ENCODE data around the gene F2RL3. TPM values are rescaled to one million over a fixed set of nuclear protein-coding genes. Genes with fewer than 3 reads are reported as not detected.
"Not testable (repeated sequence)": the region's sequence is repeated elsewhere in the genome, so short reads cannot be mapped to it uniquely, and the experiment has no call there.

The F2RL3 gene
- total RNA-seq, 1 donor from 2014 or later: not detected

GRCh38 chr19:16874250-16874977 is 14.4 kb upstream of the F2RL3 start:
- Mint-ChIP-seq H3K9me3 (no peaks in the 10 kb centered on the region), H3K4me1 (ENCODE audit: unreplicated experiment) (no peaks in the 10 kb centered on the region), H3K36me3 (peaks cover 20% of the 10 kb centered on the region), H3K27me3 (no peaks in the 10 kb centered on the region), H3K4me3 (no peak overlapping the region), H3K27ac (peak overlapping the region; percentile 51)
- no peak for DNase-seq (ENCODE audit: extremely low spot score, unreplicated experiment)
- TF ChIP-seq, protein P1, sequence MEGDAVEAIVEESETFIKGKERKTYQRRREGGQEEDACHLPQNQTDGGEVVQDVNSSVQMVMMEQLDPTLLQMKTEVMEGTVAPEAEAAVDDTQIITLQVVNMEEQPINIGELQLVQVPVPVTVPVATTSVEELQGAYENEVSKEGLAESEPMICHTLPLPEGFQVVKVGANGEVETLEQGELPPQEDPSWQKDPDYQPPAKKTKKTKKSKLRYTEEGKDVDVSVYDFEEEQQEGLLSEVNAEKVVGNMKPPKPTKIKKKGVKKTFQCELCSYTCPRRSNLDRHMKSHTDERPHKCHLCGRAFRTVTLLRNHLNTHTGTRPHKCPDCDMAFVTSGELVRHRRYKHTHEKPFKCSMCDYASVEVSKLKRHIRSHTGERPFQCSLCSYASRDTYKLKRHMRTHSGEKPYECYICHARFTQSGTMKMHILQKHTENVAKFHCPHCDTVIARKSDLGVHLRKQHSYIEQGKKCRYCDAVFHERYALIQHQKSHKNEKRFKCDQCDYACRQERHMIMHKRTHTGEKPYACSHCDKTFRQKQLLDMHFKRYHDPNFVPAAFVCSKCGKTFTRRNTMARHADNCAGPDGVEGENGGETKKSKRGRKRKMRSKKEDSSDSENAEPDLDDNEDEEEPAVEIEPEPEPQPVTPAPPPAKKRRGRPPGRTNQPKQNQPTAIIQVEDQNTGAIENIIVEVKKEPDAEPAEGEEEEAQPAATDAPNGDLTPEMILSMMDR (conservative IDR thresholded peaks at IDR 0.05): no peak

DNA sequence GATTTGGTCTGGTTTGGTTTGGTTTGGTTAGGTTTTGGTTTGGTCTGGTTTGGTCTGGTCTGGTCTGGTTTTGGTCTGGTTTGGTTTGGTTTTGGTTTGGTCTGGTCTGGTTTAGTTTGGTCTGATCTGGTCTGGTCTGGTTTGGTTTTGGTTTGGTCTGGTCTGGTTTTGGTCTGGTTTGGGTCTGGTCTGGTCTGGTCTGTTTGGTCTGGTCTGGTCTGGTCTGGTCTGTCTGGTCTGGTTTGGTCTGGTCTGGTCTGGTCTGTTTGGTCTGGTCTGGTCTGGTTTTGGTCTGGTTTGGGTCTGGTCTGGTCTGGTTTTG is 13.9 kb upstream of the F2RL3 start:
- H3K27me3 Mint-ChIP-seq; DNase-seq (ENCODE audit: extremely low spot score, unreplicated experiment); H3K4me1 Mint-ChIP-seq (ENCODE audit: unreplicated experiment); H3K9me3 Mint-ChIP-seq; H3K4me3 Mint-ChIP-seq: not testable (repeated sequence)
- Mint-ChIP-seq H3K36me3 (peaks cover 20% of the 10 kb centered on the region), H3K27ac (peak overlapping the region; percentile 51)

GRCh38 chr19:16875584-16876555 is 12.9 kb upstream of the F2RL3 start:
- no peaks in the 10 kb centered on the region for H3K4me1 Mint-ChIP-seq (ENCODE audit: unreplicated experiment)
- TF ChIP-seq, protein P1 (conservative IDR thresholded peaks at IDR 0.05): no peak
- no peak for DNase-seq (ENCODE audit: extremely low spot score, unreplicated experiment)
- H3K27ac Mint-ChIP-seq: no peak overlapping the region
- no peaks in the 10 kb centered on the region for H3K9me3 Mint-ChIP-seq
- H3K4me3 Mint-ChIP-seq: no peak overlapping the region
- peaks cover 27% of the 10 kb centered on the region for H3K36me3 Mint-ChIP-seq
- H3K27me3 Mint-ChIP-seq: no peaks in the 10 kb centered on the region

GRCh38 chr19:16876904-16877361 is 11.9 kb upstream of the F2RL3 start:
- Mint-ChIP-seq H3K27ac (no peak overlapping the region), H3K9me3 (peaks cover 2% of the 10 kb centered on the region), H3K36me3 (peaks cover 23% of the 10 kb centered on the region), H3K4me3 (no peak overlapping the region), H3K4me1 (ENCODE audit: unreplicated experiment) (no peaks in the 10 kb centered on the region), H3K27me3 (no peaks in the 10 kb centered on the region)
- TF ChIP-seq, protein P1 (conservative IDR thresholded peaks at IDR 0.05): no peak
- no peak for DNase-seq (ENCODE audit: extremely low spot score, unreplicated experiment)

DNA sequence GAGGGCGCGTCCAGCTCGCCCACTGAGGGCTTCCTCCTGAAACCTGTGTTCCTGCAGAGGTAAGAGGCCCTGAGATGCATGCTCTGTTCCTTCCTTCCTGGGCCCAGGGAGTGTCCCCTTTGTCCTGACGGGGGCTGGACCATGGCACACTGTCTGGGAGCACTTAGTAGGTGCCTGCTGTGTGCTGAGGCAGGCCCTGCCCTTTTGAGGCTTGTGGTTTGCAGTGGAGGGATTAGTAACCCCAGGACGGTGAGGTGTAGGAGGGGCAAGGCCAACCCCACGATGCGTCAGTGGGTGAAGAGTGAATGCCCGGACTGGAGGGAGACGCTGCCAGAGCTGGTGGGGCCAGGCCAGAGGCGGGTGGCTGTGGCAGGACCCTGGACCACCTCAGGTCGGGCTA is 11.2 kb upstream of the F2RL3 start:
- peaks cover 27% of the 10 kb centered on the region for H3K36me3 Mint-ChIP-seq
- no peak overlapping the region for H3K4me3 Mint-ChIP-seq
- no peaks in the 10 kb centered on the region for H3K27me3 Mint-ChIP-seq
- TF ChIP-seq, protein P1 (conservative IDR thresholded peaks at IDR 0.05): no peak
- no peaks in the 10 kb centered on the region for H3K4me1 Mint-ChIP-seq (ENCODE audit: unreplicated experiment)
- DNase-seq (ENCODE audit: extremely low spot score, unreplicated experiment): no peak
- H3K27ac Mint-ChIP-seq: no peak overlapping the region
- H3K9me3 Mint-ChIP-seq: peaks cover 8% of the 10 kb centered on the region

Measured in type B pancreatic cell (in vitro differentiated cells).